ENCODE data around the gene RTKN.
"Not testable (repeated sequence)": the region's sequence is repeated elsewhere in the genome, so short reads cannot be mapped to it uniquely, and the experiment has no call there.

Gene RTKN

GRCh38 chr2:74460187-74460586 lies 18.4 kb upstream of the RTKN start:
- DNase-seq = not testable (repeated sequence)

GRCh38 chr2:74459503-74460118 lies 17.9 kb upstream of the RTKN start:
- DNase-seq = not testable (repeated sequence)

- no peak for DNase-seq
Observed at GRCh38 chr2:74458938-74459363, 17.2 kb upstream of the RTKN start.

GRCh38 chr2:74458132-74458937 lies 16.6 kb upstream of the RTKN start, which contains the start of gene WBP1:
Gene WBP1, plus strand, starts transcription at chr2:74458438. Its CDS starts 165 bp downstream, at chr2:74458603.
- peak; percentile 99 to 100 for DNase-seq

- DNase-seq = peak; percentile 56 to 84
Observed at GRCh38 chr2:74457549-74458131, 15.9 kb upstream of the RTKN start.

GRCh38 chr2:74457129-74457548 lies 15.4 kb upstream of the RTKN start:
- DNase-seq = peak; percentile 56 to 84

GRCh38 chr2:74454654-74455511 lies 13.1 kb upstream of the RTKN start, which contains the start of gene INO80B:
Gene INO80B, plus strand, starts transcription at chr2:74455087. Its CDS starts 30 bp downstream, at chr2:74455117.
- peak; percentile 92 to 97 for DNase-seq

- DNase-seq = no peak
Observed at GRCh38 chr2:74450570-74451190, 8.9 kb upstream of the RTKN start.

- no peak for DNase-seq
Observed at GRCh38 chr2:74448771-74449170, 7.0 kb upstream of the RTKN start.

- DNase-seq = no peak
Observed at GRCh38 chr2:74447230-74447999, 5.7 kb upstream of the RTKN start.

GRCh38 chr2:74444498-74445318 lies 3.0 kb upstream of the RTKN start:
- DNase-seq = no peak

- DNase-seq = not testable (repeated sequence)
Observed at GRCh38 chr2:74442483-74443297, 953 bp upstream of the RTKN start.

- no peak for DNase-seq
Observed at GRCh38 chr2:74441170-74441689, 507 bp downstream of the RTKN start.

- peak; percentile 78 to 92 for DNase-seq
Observed at GRCh38 chr2:74440378-74441169, 1.2 kb downstream of the RTKN start.

- DNase-seq = peak in 1 of 2 experiments; percentile 45
Observed at GRCh38 chr2:74439803-74440377, 1.8 kb downstream of the RTKN start.

- no peak for DNase-seq
Observed at GRCh38 chr2:74439373-74439772, 2.4 kb downstream of the RTKN start.

- DNase-seq = no peak
Observed at GRCh38 chr2:74438248-74438647, 3.5 kb downstream of the RTKN start.

Data from NCI-H526 (cell line).